Activated CD4-positive, alpha-beta memory T cell treated with anti-CD3 and anti-CD28 coated beads for 36 hours (primary cell): Measurements from ENCODE around the gene ASPHD1. TPM values are rescaled to one million over a fixed set of nuclear protein-coding genes. Genes with fewer than 3 reads are reported as not detected.
A peak's percentile ranks its signal among the peaks of the same experiment; 100 is the strongest.
"Not testable (repeated sequence)": the region's sequence is repeated elsewhere in the genome, so short reads cannot be mapped to it uniquely, and the experiment has no call there.

Experiments
- CTCF ChIA-PET: fragments of 350-600 bp; sonication (Branson Sonifier 250); formaldehyde crosslinking; loops from one replicate; lab custom pipeline; 2021; ENCODE audit warnings: antibody characterized with exemption, inconsistent platforms; lab: Charles Lee
- POLR2A ChIA-PET: fragments of 350-600 bp; sonication (Branson Sonifier 250); formaldehyde crosslinking; loops from one replicate; lab custom pipeline; 2021; ENCODE audit warnings: antibody characterized with exemption; lab: Charles Lee
- DNase-seq: peaks from one replicate; pipeline ENCODE4 v3.0.0-alpha.2; 2020
- H3K27ac Mint-ChIP-seq: one replicate; pipeline ENCODE4 v1.8.0; 2021; ENCODE audit warnings: mixed read lengths
- H3K27me3 Mint-ChIP-seq: one replicate; pipeline ENCODE4 v1.8.0; 2021; ENCODE audit warnings: mixed read lengths
- H3K36me3 Mint-ChIP-seq: one replicate; pipeline ENCODE4 v1.8.0; 2021; ENCODE audit warnings: mixed read lengths
- H3K4me1 Mint-ChIP-seq: one replicate; pipeline ENCODE4 v1.8.0; 2021; ENCODE audit warnings: low read depth, mixed read lengths
- H3K4me3 Mint-ChIP-seq: one replicate; pipeline ENCODE4 v1.8.0; 2021; ENCODE audit warnings: mild to moderate bottlenecking, mixed read lengths
- H3K9me3 Mint-ChIP-seq: one replicate; pipeline ENCODE4 v1.8.0; 2021; ENCODE audit warnings: mixed read lengths
- intact Hi-C: fragments of 100-400 bp; cut with micrococcal nuclease; formaldehyde crosslinking; loops from one replicate; pipeline ENCODE4 v1.15.1; 2023
- total RNA-seq, 2 experiments: library from RNA; stranded (reverse); gene quantifications; one replicate each; pipeline ENCODE4 v1.2.3, GENCODE V29; 2021

Gene ASPHD1
- total RNA-seq, 2 experiments from 2014 or later = 1.6 to 1.9 TPM

GRCh38 chr16:29922326-29922725 is 22.0 kb downstream of the ASPHD1 start:
- H3K36me3 Mint-ChIP-seq = peaks cover 18% of the 10 kb centered on the region
- intact Hi-C loops = no loop called here
- no peaks in the 10 kb centered on the region for H3K9me3 Mint-ChIP-seq
- ChIA-PET POLR2A (no interaction called here), CTCF (interaction anchor here (1.2 kb wide), 1 partner anchor 110 kb away, joined by 3 read pairs; no protein-coding TSS in a partner anchor)
- no peak overlapping the region for H3K4me3 Mint-ChIP-seq
- no peaks in the 10 kb centered on the region for H3K27me3 Mint-ChIP-seq
- H3K4me1 Mint-ChIP-seq = peaks cover 40% of the 10 kb centered on the region
- no peak overlapping the region for H3K27ac Mint-ChIP-seq
- no peak for DNase-seq

GRCh38 chr16:29922986-29923501 is 22.8 kb downstream of the ASPHD1 start:
- peaks cover 44% of the 10 kb centered on the region for H3K4me1 Mint-ChIP-seq
- CTCF ChIA-PET = interaction anchor here (0.5 to 1.2 kb wide), 2 partner anchors 80 to 109 kb away, joined by 3 read pairs; no protein-coding TSS in a partner anchor
- DNase-seq = no peak
- H3K27me3 Mint-ChIP-seq = no peaks in the 10 kb centered on the region
- intact Hi-C loops = no loop called here
- H3K4me3 Mint-ChIP-seq = no peak overlapping the region
- H3K27ac Mint-ChIP-seq = no peak overlapping the region
- peaks cover 14% of the 10 kb centered on the region for H3K36me3 Mint-ChIP-seq
- POLR2A ChIA-PET = interaction anchor here (0.7 kb wide), 1 partner anchor 50 kb away, joined by 3 read pairs; the partner anchor contains the start of gene TAOK2
- H3K9me3 Mint-ChIP-seq = no peaks in the 10 kb centered on the region

- peak overlapping the region; percentile 26 for H3K27ac Mint-ChIP-seq
- H3K9me3 Mint-ChIP-seq = no peaks in the 10 kb centered on the region
- intact Hi-C loops = loop anchor here (5.0 kb wide), 1 partner anchor 37 kb away; the partner anchor contains the start of gene TMEM219
- ChIA-PET CTCF (interaction anchor here (0.6 to 2.6 kb wide), 4 partner anchors 9 to 77 kb away, joined by 3 to 12 read pairs (median 5); partner anchors contain the start of gene ASPHD1), POLR2A (interaction anchor here (0.8 to 2.3 kb wide), 16 partner anchors 9 to 140 kb away, joined by 3 to 13 read pairs (median 6); partner anchors contain the start of genes ALDOA, ASPHD1, CDIPT and HIRIP3)
- H3K4me1 Mint-ChIP-seq = peaks cover 45% of the 10 kb centered on the region
- no peaks in the 10 kb centered on the region for H3K27me3 Mint-ChIP-seq
- peaks cover 11% of the 10 kb centered on the region for H3K36me3 Mint-ChIP-seq
- peak; percentile 13 for DNase-seq
- peak overlapping the region; percentile 82 for H3K4me3 Mint-ChIP-seq
Measured at GRCh38 chr16:29925105-29925756, 24.9 kb downstream of the ASPHD1 start.

- H3K4me1 Mint-ChIP-seq = peaks cover 37% of the 10 kb centered on the region
- POLR2A ChIA-PET = interaction anchor here (0.6 to 2.3 kb wide), 22 partner anchors 10 to 976 kb away, joined by 3 to 13 read pairs (median 5); partner anchors contain the start of genes ALDOA, ASPHD1, CDIPT and HIRIP3
- no peaks in the 10 kb centered on the region for H3K9me3 Mint-ChIP-seq
- DNase-seq = peak; percentile 93
- H3K4me3 Mint-ChIP-seq = peak within 1 kb of the TSS; percentile 82
- H3K36me3 Mint-ChIP-seq = peaks cover 4% of the 10 kb centered on the region
- peak within 1 kb of the TSS; percentile 89 for H3K27ac Mint-ChIP-seq
- CTCF ChIA-PET = interaction anchor here (0.6 to 2.6 kb wide), 12 partner anchors 10 to 235 kb away, joined by 3 to 12 read pairs (median 4); partner anchors contain the start of genes ASPHD1, KIF22 and TMEM219
- no peaks in the 10 kb centered on the region for H3K27me3 Mint-ChIP-seq
- intact Hi-C loops = loop anchor here (1.0 to 5.0 kb wide), 5 partner anchors 26 to 70 kb away; partner anchors contain the start of genes ASPHD1, CDIPT, INO80E and TAOK2
Measured at GRCh38 chr16:29925781-29926710, 25.8 kb downstream of the ASPHD1 start, which contains the start of gene KCTD13. Gene KCTD13 (minus strand): TSS chr16:29926226. CDS start chr16:29926033, 193 bp downstream.

- Mint-ChIP-seq H3K36me3 (peaks cover 2% of the 10 kb centered on the region), H3K27me3 (no peaks in the 10 kb centered on the region), H3K4me1 (peaks cover 34% of the 10 kb centered on the region), H3K4me3 (peak overlapping the region; percentile 82), H3K9me3 (no peaks in the 10 kb centered on the region), H3K27ac (peak overlapping the region; percentile 89)
- POLR2A ChIA-PET = interaction anchor here (0.5 to 2.3 kb wide), 19 partner anchors 10 to 975 kb away, joined by 3 to 13 read pairs (median 6); partner anchors contain the start of genes ALDOA, ASPHD1, CDIPT and HIRIP3
- intact Hi-C loops = loop anchor here (1.0 to 5.0 kb wide), 5 partner anchors 26 to 70 kb away; partner anchors contain the start of genes ASPHD1, CDIPT, INO80E and TAOK2
- CTCF ChIA-PET = interaction anchor here (0.6 to 2.6 kb wide), 11 partner anchors 10 to 235 kb away, joined by 3 to 12 read pairs (median 4); partner anchors contain the start of genes ASPHD1, KIF22 and TMEM219
- DNase-seq = no peak
Measured at GRCh38 chr16:29926711-29927052, 26.4 kb downstream of the ASPHD1 start.

GRCh38 chr16:29927070-29927905 is 27.0 kb downstream of the ASPHD1 start:
- intact Hi-C loops = loop anchor here (2.0 to 5.0 kb wide), 3 partner anchors 35 to 64 kb away; partner anchors contain the start of genes CDIPT, TAOK2 and TMEM219
- H3K36me3 Mint-ChIP-seq = peaks cover 2% of the 10 kb centered on the region
- ChIA-PET POLR2A (interaction anchor here (0.5 to 2.3 kb wide), 14 partner anchors 11 to 138 kb away, joined by 3 to 13 read pairs (median 6); partner anchors contain the start of genes ALDOA, ASPHD1, CDIPT and HIRIP3), CTCF (interaction anchor here (0.9 to 2.6 kb wide), 9 partner anchors 11 to 236 kb away, joined by 3 to 12 read pairs (median 4); partner anchors contain the start of genes KIF22 and TMEM219)
- H3K27me3 Mint-ChIP-seq = no peaks in the 10 kb centered on the region
- no peak overlapping the region for H3K27ac Mint-ChIP-seq
- peaks cover 34% of the 10 kb centered on the region for H3K4me1 Mint-ChIP-seq
- DNase-seq = no peak
- H3K4me3 Mint-ChIP-seq = peak overlapping the region; percentile 82
- H3K9me3 Mint-ChIP-seq = no peaks in the 10 kb centered on the region

- CTCF ChIA-PET, H3K27me3 Mint-ChIP-seq, POLR2A ChIA-PET, intact Hi-C loops, H3K36me3 Mint-ChIP-seq, H3K4me3 Mint-ChIP-seq, DNase-seq, H3K27ac Mint-ChIP-seq, H3K9me3 Mint-ChIP-seq: not testable (repeated sequence)
- H3K4me1 Mint-ChIP-seq = peaks cover 11% of the 10 kb centered on the region
Measured at GRCh38 chr16:29931750-29932149, 31.5 kb downstream of the ASPHD1 start.

- H3K4me3 Mint-ChIP-seq = no peak overlapping the region
- ChIA-PET POLR2A (no interaction called here), CTCF (no interaction called here)
- H3K36me3 Mint-ChIP-seq = no peaks in the 10 kb centered on the region
- H3K27me3 Mint-ChIP-seq = peaks cover 6% of the 10 kb centered on the region
- intact Hi-C loops = no loop called here
- H3K9me3 Mint-ChIP-seq = no peaks in the 10 kb centered on the region
- DNase-seq = no peak
- no peaks in the 10 kb centered on the region for H3K4me1 Mint-ChIP-seq
- no peak overlapping the region for H3K27ac Mint-ChIP-seq
Measured at GRCh38 chr16:29940656-29941055, 40.4 kb downstream of the ASPHD1 start.

- H3K27me3 Mint-ChIP-seq = peaks cover 3% of the 10 kb centered on the region
- ChIA-PET CTCF (interaction anchor here (1.5 kb wide), 1 partner anchor 101 kb away, joined by 3 read pairs; no protein-coding TSS in a partner anchor), POLR2A (no interaction called here)
Measured at GRCh38 chr16:29943846-29944799, 43.8 kb downstream of the ASPHD1 start.

More at GRCh38 chr16:29943846-29944799, 43.8 kb downstream of the ASPHD1 start:
- no peaks in the 10 kb centered on the region for H3K9me3 Mint-ChIP-seq
- H3K4me1 Mint-ChIP-seq = no peaks in the 10 kb centered on the region
- no peak overlapping the region for H3K4me3 Mint-ChIP-seq
- DNase-seq = no peak
- H3K36me3 Mint-ChIP-seq = no peaks in the 10 kb centered on the region
- intact Hi-C loops = no loop called here
- H3K27ac Mint-ChIP-seq = no peak overlapping the region
